Superior temporal gyrus (tissue), 1 donor: Measurements from ENCODE around the gene C2.
"Not testable (repeated sequence)": the region's sequence is repeated elsewhere in the genome, so short reads cannot be mapped to it uniquely, and the experiment has no call there.

Experiments used
- DNase-seq: peaks from one replicate; pipeline ENCODE4 v3.0.0-alpha.2; 2016; ENCODE audit errors: extremely low spot score

C2 gene

DNA sequence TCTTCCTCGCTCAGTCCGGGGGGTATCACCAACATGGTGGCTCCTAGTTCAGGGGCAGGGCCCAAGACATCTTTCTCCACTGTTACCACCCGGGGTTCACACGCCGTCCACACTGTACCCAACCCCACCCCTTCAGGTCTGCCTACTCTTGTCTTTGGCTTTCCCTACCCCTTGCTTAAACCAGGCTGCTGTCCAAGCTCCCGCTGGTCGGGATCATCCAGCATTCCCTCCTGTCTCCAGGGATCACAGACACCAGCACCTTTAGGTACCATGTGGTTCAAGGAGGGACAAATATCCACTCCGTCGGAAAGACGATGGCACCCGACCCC, 30.9 kb downstream of the C2 start:
- peak; percentile 9 for DNase-seq

DNA sequence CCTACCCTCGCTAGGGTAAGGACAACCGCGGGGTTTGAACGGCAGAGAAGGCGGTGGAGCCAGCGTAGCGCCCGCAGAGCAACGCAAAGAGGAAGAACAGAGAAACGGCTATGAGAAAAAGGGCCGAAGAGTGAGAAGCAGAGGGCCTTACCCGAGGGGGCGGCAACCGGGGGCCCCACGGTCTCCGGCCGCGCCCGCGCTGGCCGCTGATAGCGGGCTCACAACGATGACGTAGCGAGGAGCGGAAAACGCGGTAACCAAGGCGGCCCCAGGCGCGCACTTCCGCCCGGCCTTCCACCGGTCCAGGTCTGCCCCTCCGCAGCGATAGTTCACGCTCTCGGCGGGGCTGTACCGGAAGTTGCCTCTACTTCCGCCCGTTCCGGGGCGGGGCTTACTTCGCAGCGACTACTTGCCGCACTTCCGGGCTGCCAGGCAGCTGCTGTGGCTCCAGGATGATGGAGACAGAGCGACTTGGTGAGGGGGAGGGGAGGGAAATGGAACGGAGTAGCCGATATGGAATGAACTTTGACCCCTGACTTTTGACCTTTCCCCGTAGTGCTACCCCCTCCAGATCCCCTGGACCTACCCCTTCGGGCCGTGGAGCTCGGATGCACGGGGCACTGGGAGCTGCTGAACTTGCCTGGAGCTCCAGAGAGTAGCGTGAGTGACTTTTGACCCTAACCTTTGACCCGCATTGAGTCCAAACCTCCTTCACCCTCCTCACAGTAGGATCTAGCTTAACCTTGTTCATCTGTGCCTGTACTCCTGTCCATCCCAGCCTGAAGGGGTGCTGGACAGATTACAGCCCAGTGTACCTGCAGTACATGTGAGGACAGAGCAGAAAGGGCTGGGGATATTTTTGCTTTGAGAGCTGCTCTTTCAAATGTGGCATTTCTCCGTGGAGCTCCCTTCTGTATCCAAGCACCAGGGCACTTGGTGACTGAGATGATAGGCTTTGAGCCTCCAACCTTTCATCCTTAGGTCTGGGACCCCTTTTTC, 31.5 kb downstream of the C2 start, which contains the start of the genes NELFE and SKIC2:
NELFE (minus strand) TSS at position 231 of the 999 bp plus-strand sequence. CDS start 525 bp downstream, outside the sequence.
SKIC2 (plus strand) TSS at position 435 of the 999 bp plus-strand sequence; CDS start at position 453, 18 bp downstream.
- DNase-seq: peak; percentile 99

DNA sequence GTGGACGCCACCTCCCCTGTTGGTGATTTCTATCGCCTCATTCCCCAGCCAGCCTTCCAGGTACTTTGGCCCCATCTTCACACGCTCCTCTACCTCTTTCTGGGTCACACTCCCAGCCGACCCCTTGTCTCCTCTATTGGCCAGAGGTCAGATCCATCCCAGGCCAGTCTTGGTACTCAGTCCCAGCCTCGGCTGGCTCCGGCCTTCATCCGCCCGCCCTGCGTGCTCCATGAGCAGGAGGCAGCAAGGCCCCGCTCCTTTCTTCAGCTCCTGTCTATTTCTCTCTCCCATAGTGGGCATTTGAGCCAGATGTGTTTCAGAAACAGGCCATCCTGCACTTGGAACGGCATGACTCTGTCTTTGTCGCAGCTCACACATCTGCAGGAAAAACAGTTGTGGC, 34.1 kb downstream of the C2 start:
- no peak for DNase-seq

DNA sequence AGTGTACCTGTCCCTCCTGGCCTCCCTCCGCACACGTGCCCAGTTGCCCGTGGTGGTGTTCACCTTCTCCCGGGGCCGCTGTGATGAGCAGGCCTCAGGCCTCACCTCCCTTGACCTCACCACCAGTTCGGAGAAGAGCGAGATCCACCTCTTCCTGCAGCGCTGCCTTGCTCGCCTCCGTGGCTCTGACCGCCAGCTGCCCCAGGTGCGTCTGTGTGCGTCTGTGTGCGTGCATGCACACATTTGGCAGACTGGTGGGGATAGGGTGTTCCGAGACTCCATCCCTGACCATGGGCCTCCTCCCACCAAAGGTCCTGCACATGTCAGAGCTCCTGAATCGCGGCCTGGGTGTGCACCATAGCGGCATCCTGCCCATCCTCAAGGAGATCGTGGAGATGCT, 36.4 kb downstream of the C2 start:
- no peak for DNase-seq

DNA sequence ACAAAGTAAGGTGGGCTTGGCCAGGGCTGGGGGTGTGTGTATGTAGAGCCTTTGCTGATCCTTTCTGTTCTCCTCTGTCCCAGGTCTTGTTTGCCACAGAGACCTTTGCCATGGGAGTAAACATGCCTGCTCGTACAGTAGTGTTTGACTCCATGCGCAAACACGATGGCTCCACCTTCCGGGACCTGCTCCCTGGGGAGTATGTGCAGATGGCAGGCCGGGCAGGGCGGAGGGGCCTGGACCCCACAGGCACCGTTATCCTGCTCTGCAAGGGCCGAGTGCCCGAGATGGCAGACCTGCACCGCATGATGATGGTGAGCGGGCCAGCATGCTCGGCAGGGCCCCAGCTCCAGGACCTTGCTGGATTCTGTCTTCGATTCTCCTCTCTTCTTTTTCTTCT, 38.2 kb downstream of the C2 start:
- DNase-seq: no peak

DNA sequence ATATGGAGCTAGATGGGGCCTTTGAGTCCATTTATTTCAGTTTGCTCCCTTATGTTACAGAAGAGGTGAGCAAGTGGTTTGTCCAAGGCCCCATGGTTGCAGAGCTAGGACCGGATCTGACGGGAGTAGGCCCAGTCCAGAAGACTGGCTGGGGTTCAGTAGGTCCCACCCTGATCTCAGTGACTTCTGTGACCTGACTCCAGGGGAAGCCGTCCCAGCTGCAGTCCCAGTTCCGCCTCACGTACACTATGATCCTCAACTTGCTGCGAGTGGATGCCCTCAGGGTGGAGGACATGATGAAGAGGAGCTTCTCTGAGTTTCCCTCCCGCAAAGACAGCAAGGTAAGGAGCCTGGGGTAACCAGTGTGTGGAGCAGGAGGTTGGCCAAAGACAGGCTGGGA, 39.0 kb downstream of the C2 start:
- no peak for DNase-seq

DNA sequence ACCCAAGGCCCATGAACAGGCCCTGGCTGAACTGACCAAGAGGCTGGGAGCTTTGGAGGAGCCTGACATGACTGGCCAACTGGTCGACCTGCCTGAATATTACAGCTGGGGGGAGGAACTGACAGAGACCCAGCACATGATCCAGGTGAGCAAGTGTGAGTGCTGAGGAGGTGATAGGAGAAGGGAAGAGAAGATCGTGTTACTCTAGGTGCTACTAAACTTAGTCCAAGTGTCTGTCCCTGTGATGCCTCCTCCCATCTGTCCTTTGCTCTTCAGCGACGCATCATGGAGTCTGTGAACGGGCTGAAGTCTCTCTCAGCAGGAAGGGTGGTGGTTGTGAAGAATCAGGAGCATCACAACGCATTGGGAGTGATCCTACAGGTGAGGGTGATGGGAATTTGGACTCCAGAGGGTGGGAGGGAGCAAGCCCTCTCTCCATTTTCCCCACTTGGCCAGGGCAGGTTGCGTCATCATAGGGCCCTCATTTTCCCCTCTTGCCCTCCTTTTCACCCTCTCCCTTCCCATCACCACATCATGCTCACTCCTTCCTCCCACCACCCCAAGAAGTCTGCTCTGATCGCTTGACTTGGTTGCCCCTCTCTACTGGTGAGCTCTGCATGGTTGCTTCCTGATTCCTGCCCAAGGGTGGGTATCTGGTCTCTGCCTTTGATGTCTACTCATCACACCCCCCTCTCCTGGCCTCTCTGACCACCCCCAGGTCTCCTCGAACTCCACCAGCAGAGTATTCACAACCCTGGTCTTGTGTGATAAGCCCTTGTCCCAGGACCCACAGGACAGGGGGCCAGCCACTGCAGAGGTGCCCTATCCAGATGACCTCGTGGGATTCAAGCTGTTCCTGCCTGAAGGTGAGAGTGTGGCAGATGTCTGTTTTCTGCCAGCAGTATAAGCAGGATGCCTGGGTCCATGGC, 39.7 kb downstream of the C2 start:
- DNase-seq: no peak

DNA sequence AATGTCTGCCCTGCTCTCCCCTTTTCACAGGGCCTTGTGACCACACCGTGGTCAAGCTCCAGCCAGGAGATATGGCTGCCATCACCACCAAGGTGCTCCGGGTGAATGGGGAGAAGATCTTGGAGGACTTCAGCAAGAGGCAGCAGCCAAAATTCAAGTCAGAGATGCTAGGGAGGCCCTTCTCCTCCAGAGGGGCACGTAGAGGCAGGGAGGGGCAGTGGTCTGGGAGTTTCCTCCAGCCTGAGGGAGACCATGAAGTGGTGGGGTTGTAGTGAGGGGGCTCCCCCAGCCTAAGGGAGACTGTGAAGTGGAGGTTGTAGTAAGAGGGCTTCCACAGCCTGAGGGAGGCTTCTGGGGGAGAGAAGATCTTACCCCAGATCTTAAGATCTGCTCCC, 40.4 kb downstream of the C2 start:
- DNase-seq: no peak

DNA sequence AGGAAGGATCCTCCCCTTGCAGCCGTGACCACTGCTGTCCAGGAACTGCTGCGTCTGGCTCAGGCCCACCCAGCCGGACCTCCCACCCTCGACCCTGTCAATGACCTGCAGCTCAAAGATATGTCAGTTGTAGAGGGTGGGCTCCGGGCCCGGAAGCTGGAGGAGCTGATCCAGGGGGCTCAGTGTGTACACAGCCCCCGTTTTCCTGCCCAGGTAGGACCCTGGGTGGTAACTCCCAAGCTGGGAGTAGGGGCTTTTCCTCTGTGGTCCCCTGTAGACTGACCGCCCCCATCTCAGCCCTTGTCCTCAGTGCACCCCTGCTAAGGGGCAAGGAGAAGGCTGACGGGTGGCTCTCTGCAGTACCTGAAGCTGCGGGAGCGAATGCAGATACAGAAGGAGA, 40.8 kb downstream of the C2 start:
- DNase-seq: no peak

DNA sequence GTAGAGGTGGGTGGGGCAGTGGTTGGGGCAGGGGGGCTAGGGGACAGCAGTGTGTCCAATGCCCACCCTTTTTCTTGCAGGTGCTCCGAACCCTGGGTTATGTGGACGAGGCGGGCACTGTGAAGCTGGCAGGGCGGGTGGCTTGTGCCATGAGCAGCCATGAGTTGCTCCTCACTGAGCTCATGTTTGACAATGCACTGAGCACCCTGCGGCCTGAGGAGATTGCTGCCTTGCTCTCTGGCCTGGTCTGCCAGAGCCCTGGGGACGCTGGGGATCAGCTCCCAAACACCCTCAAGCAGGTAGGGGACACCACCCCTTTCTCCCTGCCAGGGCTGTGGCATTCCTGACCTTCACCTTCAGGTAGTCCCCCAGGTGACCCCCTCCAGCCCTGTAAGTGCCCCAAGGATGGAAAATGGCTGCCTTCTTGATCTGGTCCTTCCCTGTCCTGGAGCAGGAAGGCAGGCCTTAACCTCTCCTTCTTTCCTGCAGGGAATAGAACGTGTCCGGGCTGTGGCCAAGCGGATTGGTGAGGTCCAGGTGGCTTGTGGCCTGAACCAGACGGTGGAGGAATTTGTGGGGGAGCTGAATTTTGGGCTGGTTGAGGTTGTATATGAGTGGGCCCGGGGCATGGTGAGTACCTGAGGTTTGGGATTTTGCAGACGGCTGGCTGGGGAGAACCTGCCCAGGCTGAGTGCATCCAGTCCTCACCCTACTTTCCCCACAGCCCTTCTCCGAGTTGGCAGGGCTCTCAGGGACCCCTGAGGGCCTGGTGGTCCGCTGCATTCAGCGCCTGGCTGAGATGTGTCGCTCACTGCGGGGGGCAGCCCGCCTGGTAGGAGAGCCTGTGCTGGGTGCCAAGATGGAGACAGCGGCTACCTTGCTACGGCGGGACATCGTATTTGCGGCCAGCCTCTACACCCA, 41.5 kb downstream of the C2 start:
- no peak for DNase-seq

DNA sequence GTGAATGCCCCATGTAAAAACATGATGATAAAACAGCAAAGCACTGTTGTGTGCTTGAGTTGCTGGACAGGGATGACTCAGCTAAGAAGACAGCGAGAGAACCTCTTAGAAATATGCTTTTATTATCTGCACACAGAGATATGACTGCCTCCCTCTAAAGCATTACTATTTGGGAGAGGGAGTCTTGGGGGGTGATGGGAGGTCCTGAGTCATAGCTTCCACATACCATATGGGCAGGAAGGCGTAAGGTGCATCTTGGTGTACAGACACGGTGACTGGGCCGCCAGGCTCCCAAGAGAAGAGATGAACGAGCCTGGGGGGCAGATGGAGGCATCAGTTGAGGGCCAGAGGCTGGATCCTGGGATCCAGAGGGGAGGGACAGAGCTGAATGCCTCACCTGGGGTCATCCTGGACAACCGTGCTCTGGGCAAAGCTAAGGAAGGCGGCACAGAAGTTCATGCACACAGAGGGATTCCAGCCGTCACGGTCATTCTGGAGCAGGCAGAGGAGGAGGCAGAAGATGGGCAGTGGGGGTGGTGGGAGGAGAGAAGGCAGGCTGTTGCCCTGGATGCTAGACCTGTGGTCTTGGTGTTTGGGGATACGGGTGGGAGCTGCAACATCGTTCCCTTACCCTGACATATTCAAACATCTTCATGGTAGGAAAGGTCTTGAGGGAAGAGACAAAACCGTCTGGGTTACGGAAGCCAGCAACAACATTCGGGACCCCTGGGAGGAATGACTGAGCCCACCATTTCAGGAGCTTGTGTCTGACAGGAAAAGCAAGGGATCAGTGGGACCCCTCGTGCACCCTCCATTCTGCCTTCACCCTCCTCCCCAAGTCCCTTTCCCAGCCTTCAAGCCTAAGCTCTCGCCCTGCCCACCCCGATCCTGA, 42.4 kb downstream of the C2 start:
- no peak for DNase-seq

DNA sequence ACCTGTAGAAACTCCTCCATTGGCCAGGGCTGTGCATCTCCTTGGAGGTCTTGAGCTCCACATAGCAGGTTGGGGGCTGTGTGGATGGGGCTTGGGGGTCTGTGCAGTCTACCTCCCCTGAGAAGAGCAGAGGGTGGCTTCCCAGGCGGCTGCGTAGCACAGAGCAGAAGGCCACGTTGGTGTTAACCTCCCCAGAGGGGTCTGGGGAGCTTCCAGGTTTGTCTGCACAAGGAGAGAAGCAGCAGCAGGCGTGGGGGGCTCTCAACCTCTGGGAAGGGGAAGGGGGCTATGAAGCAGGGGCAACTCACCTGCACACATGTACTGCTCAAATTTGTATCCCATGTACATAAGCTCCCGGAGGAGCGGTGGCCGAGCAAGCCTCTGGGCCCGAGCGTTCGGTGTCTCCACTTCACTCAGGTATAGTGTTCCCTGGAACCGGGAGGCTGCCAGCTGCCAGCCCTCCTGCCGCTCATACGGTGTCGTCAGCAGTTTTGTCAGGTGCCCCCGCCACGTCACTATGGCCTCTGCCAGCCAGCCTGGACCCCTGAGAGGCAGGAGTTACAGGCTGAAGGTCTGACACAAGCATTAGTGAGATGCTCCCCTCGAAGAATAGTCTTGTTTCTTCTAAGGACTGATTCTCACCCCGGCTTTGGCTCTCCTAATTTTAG, 43.2 kb downstream of the C2 start:
- no peak for DNase-seq

DNA sequence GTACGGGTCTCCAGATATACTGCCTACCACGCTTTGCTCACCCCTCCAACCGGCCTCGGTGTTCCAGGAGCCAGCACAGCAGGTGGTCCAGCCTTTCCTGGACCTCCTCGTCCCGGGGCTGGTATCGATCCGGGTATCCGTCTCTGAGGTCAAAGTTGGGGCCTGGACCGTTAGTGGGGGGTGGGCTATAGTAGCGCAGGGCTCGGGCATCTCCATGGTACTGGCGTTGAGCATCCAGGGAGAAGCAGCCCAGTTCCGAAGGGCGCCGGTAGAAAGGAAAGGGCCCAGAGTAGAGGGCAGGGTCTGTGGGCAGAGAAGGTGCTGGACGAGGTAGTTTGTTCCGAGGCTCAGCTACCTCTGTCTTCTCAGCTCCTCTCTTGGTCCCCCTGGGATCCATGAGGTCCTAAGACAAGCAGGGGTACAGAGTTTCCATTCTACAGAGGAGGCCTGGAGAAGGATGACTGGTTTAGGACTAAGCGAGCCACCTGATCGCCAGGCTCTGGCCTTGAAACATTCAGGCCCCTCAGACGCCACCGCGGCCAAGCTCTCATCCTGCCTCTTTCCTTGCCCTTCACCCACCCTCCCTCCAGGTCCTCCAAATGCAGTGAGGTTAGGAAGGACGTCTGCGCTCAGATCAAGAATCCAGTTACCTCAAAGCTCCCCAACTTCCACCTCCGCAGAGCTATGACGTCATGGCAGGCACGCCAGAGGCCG, 43.9 kb downstream of the C2 start:
- DNase-seq: no peak

DNA sequence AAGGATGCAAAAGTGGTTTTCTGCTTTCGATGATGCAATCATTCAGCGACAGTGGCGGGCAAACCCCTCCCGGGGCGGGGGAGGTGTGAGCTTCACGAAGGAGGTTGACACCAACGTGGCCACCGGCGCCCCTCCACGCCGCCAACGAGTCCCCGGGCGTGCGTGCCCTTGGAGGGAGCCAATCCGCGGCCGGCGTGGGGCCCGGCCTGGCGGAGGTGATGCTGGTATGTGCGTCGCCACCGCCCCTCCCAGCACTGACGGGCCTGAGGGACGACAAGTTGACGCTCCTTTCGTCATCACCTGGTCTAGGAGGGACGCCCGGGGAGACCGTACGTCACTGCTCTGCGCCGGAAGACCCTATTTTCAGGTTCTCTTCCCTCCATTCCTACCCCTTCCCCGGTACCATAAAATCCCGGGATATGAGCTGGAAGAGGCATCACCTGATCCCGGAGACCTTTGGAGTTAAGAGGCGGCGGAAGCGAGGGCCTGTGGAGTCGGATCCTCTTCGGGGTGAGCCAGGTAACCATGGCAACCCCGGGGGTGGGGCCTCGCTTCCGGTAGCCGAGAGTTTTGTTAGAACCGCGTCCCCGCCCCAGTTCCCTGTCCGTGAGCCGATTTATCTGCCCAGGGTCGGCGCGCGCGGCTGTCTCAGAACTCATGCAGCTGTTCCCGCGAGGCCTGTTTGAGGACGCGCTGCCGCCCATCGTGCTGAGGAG, 44.6 kb downstream of the C2 start, which contains the start of gene DXO:
DXO (minus strand) TSS at position 146 of the 716 bp plus-strand sequence. CDS start 463 bp downstream, outside the sequence.
- DNase-seq: peak; percentile 98

DNA sequence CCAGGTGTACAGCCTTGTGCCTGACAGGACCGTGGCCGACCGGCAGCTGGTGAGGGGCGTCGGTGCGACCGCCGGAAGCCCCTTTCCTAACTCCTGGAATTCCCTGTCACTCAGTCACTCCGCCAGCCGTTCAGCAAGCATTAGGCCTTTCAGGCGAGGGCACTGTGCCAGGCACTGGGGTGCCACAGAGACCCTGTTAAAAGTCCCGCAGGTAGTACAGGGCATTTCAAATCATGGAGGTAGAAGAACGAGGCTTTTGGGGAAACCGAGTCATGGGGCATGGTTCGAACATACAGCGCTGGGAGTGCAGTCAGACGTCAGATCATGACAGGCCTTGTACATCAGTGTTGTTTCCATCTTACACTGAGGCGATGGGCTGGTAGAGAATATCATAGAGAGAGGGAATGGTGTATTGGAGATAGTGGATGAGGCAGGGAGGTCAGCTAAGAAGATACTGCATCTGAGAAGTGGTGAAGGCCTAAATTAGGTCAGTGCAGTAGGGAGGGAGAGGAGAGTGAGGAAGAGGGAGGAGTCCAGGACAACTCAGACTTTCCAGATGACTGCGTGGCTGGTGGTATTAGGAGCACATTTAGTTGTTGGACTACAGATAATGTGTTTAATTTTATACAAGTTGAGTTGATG, 45.3 kb downstream of the C2 start:
- DNase-seq: no peak

DNA sequence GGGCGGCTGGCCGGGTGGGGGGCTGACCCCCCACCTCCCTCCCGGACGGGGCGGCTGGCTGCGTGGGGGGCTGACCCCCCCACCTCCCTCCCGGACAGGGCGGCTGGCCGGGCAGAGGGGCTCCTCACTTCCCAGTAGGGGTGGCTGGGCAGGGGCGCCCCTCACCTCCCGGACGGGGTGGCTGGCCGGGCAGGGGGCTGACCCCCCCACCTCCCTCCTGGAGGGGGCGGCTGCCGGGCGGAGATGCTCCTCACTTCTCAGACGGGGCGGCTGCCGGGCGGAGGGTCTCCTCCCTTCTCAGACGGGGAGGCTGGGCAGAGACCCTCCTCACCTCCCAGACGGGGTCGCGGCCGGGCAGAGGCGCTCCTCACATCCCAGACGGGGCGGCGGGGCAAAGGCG, 48.5 kb downstream of the C2 start:
- not testable (repeated sequence) for DNase-seq

DNA sequence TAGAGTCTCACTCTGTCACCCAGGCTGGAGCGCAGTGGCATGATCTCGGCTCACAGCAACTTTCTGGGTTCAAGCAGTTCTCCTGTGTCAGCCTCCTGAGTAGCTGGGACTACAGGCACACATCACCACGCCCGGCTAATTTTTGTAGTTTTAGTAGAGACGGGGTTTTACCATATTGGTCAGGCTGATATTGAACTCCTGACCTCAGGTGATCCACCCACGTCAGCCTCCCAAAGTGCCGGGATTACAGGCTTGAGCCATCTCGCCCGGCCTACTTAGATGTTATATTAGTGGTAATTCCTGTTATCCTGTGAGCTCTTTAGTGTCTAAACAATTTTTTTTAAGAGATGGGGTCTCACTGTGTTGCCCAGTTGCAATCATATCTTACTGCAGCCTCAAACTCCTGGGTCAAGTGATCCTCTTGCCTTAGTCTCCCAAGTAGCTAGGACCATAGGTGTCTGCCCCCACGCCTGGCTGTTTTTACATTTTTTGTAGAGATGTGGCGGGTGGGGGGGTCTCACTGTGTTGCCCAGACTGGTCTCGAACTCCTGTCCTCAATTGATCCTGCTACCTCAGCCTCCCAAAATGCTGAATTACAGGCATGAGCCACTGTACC, 50.4 kb downstream of the C2 start:
- DNase-seq: no peak
